ENCODE data around the gene PRR7. TPM values are rescaled to one million over a fixed set of nuclear protein-coding genes. Genes with fewer than 3 reads are reported as not detected.
A peak's percentile ranks its signal among the peaks of the same experiment; 100 is the strongest.

Gene PRR7
- polyA plus RNA-seq, 3 donors, result 1.8 to 17.4 (median 2.1) TPM

GRCh38 chr5:177405805-177406204, 40.8 kb upstream of the PRR7 start:
- Mint-ChIP-seq H3K36me3 (peaks cover 8 to 10% of the 10 kb centered on the region in 2 donors), H3K27ac (peak overlapping the region; percentile 77 to 92 (median 85)), H3K9me3 (peaks cover 0 to 13% (median 5%) of the 10 kb centered on the region in 7 donors), H3K4me1 (peaks cover 46% of the 10 kb centered on the region), H3K27me3 (ENCODE audit: low read depth in 3 of 3) (peaks cover 35 to 42% (median 38%) of the 10 kb centered on the region in 3 donors), H3K4me3 (peak overlapping the region; percentile 51 to 53)
- peaks cover 50 to 53% of the 10 kb centered on the region in 2 donors for H3K4me1 ChIP-seq (ENCODE audit: control insufficient read depth in 1 of 2, insufficient read depth in 2 of 2, low read length in 2 of 2)
- no peaks in the 10 kb centered on the region for H3K79me2 ChIP-seq (ENCODE audit: insufficient read depth, low read length)
- intact Hi-C loops (cut with micrococcal nuclease), result loop anchor here (2.0 kb wide), 3 partner anchors 13 to 49 kb away; no protein-coding TSS in a partner anchor
- WGBS (ENCODE audit: insufficient coverage), result 5% methylated on average over 3 of the region's 5 CpGs
- peak overlapping the region; percentile 40 for H3K4me2 ChIP-seq (replicated peaks; ENCODE audit: extremely low read depth, low read length, poor library complexity, severe bottlenecking)
- H3K4me3 ChIP-seq (replicated peaks in 1 of 3; ENCODE audit: low read depth in 2 of 3, low read length in 3 of 3), result peak overlapping the region in 1 of 3 experiments; percentile 38
- peak overlapping the region; percentile 16 for H3K9ac ChIP-seq (ENCODE audit: insufficient read depth, low read length, poor library complexity, severe bottlenecking)
- peaks cover 0 to 12% of the 10 kb centered on the region in 2 donors for H3K9me3 ChIP-seq (replicated peaks in 1 of 2; ENCODE audit: control insufficient read depth in 1 of 2, insufficient read depth in 1 of 2, low read length in 2 of 2)
- H3K27me3 ChIP-seq (ENCODE audit: control insufficient read depth in 2 of 2, insufficient read depth in 2 of 2, low read length in 2 of 2), result peaks cover 26 to 28% of the 10 kb centered on the region in 2 donors
- TF ChIP-seq CTCF (IDR thresholded peaks at IDR 0.05), result peak; percentile 9
- DNase-seq, result peak; percentile 84 to 90 (median 90)
- peak overlapping the region; percentile 43 to 51 for H3K27ac ChIP-seq (ENCODE audit: low read depth in 1 of 2, low read length in 2 of 2)
- peak overlapping the region; percentile 36 for H2AFZ ChIP-seq (ENCODE audit: insufficient read depth, low read depth, low read length, poor library complexity, severe bottlenecking)
- peaks cover 11% of the 10 kb centered on the region for H4K20me1 ChIP-seq (ENCODE audit: insufficient read depth, low read length)
- H3K36me3 ChIP-seq (replicated peaks in 1 of 2; ENCODE audit: control insufficient read depth in 1 of 2, insufficient read depth in 2 of 2, low read length in 2 of 2), result no peaks in the 10 kb centered on the region

GRCh38 chr5:177409043-177409801, 37.4 kb upstream of the PRR7 start, which contains the start of gene F12:
TSS of gene F12 (minus strand) at chr5:177409564. CDS start at chr5:177409527, 37 bp downstream.
- DNase-seq, result no peak
- peaks cover 0 to 3% (median 0%) of the 10 kb centered on the region in 7 donors for H3K9me3 Mint-ChIP-seq
- Histone ChIP-seq H3K79me2 (ENCODE audit: insufficient read depth, low read length) (no peaks in the 10 kb centered on the region), H3K36me3 (replicated peaks in 1 of 2; ENCODE audit: control insufficient read depth in 1 of 2, insufficient read depth in 2 of 2, low read length in 2 of 2) (no peaks in the 10 kb centered on the region), H3K4me1 (ENCODE audit: control insufficient read depth in 1 of 2, insufficient read depth in 2 of 2, low read length in 2 of 2) (peaks cover 35 to 46% of the 10 kb centered on the region in 2 donors), H3K27me3 (ENCODE audit: control insufficient read depth in 2 of 2, insufficient read depth in 2 of 2, low read length in 2 of 2) (no peaks in the 10 kb centered on the region), H3K4me3 (replicated peaks in 1 of 3; ENCODE audit: low read depth in 2 of 3, low read length in 3 of 3) (no peak within 1 kb of the TSS), H3K27ac (ENCODE audit: low read depth in 1 of 2, low read length in 2 of 2) (no peak within 1 kb of the TSS), H3K9me3 (replicated peaks in 1 of 2; ENCODE audit: control insufficient read depth in 1 of 2, insufficient read depth in 1 of 2, low read length in 2 of 2) (no peaks in the 10 kb centered on the region), H4K20me1 (ENCODE audit: insufficient read depth, low read length) (no peaks in the 10 kb centered on the region), H3K9ac (ENCODE audit: insufficient read depth, low read length, poor library complexity, severe bottlenecking) (no peak within 1 kb of the TSS), H2AFZ (ENCODE audit: insufficient read depth, low read depth, low read length, poor library complexity, severe bottlenecking) (no peak within 1 kb of the TSS), H3K4me2 (replicated peaks; ENCODE audit: extremely low read depth, low read length, poor library complexity, severe bottlenecking) (no peak within 1 kb of the TSS)
- H3K36me3 Mint-ChIP-seq, result peaks cover 0 to 4% of the 10 kb centered on the region in 2 donors
- peaks cover 42% of the 10 kb centered on the region for H3K4me1 Mint-ChIP-seq
- 89% methylated on average over 7 of the region's 9 CpGs for WGBS (ENCODE audit: insufficient coverage)
- H3K27ac Mint-ChIP-seq, result peak within 1 kb of the TSS in 4 of 7 donors; percentile 20 to 47 (median 28)
- H3K27me3 Mint-ChIP-seq (ENCODE audit: low read depth in 3 of 3), result peaks cover 6 to 11% (median 10%) of the 10 kb centered on the region in 3 donors
- H3K4me3 Mint-ChIP-seq, result peak within 1 kb of the TSS in 1 of 2 donors; percentile 6
- intact Hi-C loops (cut with micrococcal nuclease), result no loop called here
- TF ChIP-seq CTCF (IDR thresholded peaks at IDR 0.05), result no peak
